OCI-LY7 (cell line): ENCODE results near the gene OR2B2. TPM values are rescaled to one million over a fixed set of nuclear protein-coding genes. Genes with fewer than 3 reads are reported as not detected.

Experiments used
- BruUV-seq: library from RNA; stranded (reverse); fragments of 400-500 nt; replicated peaks from 2 replicates; lab custom pipeline; 2021; lab: Mats Ljungman, UMichigan
- CTCF ChIA-PET: fragments of 300-600 bp; sonication (Branson Sonifier 250); formaldehyde crosslinking; loops from one replicate; lab custom pipeline; 2022; ENCODE audit warnings: antibody characterized with exemption; ENCODE audit not compliant: unreplicated experiment; lab: Charles Lee
- POLR2A ChIA-PET: fragments of 300-600 bp; sonication (Branson Sonifier 250); formaldehyde crosslinking; loops from one replicate; lab custom pipeline; 2022; ENCODE audit warnings: antibody characterized with exemption; lab: Charles Lee
- DNase-seq: peaks from one replicate; pipeline ENCODE4 v3.0.0-alpha.2; 2015; ENCODE audit warnings: low spot score
- H2AFZ ChIP-seq: fragments of 200-600 bp; sonication (generic), shearing (Covaris generic); 2 replicates; pipeline ENCODE4 v1.6.1; 2014; ENCODE audit warnings: mild to moderate bottlenecking, antibody characterized with exemption, low read length, moderate library complexity
- H3K27ac ChIP-seq: fragments of 200-600 bp; sonication (generic); 2 replicates; pipeline ENCODE4 v1.5.1; 2014; ENCODE audit warnings: mixed run types, low read depth, mild to moderate bottlenecking, moderate library complexity, low read length, inconsistent platforms; ENCODE audit not compliant: poor library complexity, severe bottlenecking
- H3K36me3 ChIP-seq: fragments of 200-600 bp; sonication (generic); 2 replicates; pipeline ENCODE4 v1.6.1; 2014; ENCODE audit warnings: mild to moderate bottlenecking, antibody characterized with exemption, low read length, moderate library complexity, mixed read lengths; ENCODE audit not compliant: insufficient read depth
- H3K4me1 ChIP-seq: fragments of 200-600 bp; sonication (generic); 2 replicates; pipeline ENCODE4 v1.5.1; 2014; ENCODE audit warnings: mild to moderate bottlenecking, low read length; ENCODE audit not compliant: insufficient read depth, poor library complexity, severe bottlenecking
- H3K4me2 ChIP-seq: fragments of 200-600 bp; sonication (generic); 2 replicates; pipeline ENCODE4 v1.6.1; 2014; ENCODE audit warnings: mild to moderate bottlenecking, low read length
- H3K4me3 ChIP-seq: fragments of 200-600 bp; sonication (generic); 2 replicates; pipeline ENCODE4 v1.5.1; 2014; ENCODE audit warnings: mild to moderate bottlenecking, low read depth, low read length; ENCODE audit not compliant: poor library complexity, severe bottlenecking
- H3K79me2 ChIP-seq: fragments of 200-600 bp; sonication (generic); 2 replicates; pipeline ENCODE4 v1.6.1; 2016; ENCODE audit warnings: low read depth, mild to moderate bottlenecking, low read length, moderate library complexity, mixed read lengths; ENCODE audit not compliant: insufficient read depth
- H3K9me2 ChIP-seq: fragments of 200-600 bp; sonication (generic); 2 replicates; pipeline ENCODE4 v1.6.1; 2016; ENCODE audit warnings: mild to moderate bottlenecking, low read length, mixed read lengths; ENCODE audit not compliant: insufficient read depth
- H3K9me3 ChIP-seq: fragments of 200-600 bp; sonication (generic); 2 replicates; pipeline ENCODE4 v1.6.1; 2014; ENCODE audit warnings: mild to moderate bottlenecking, mixed run types, low read length, mixed read lengths
- H4K20me1 ChIP-seq: fragments of 200-600 bp; sonication (generic); 2 replicates; pipeline ENCODE4 v1.6.1; 2014; ENCODE audit warnings: mild to moderate bottlenecking, antibody characterized with exemption, low read length, moderate library complexity, mixed read lengths; ENCODE audit not compliant: insufficient read depth
- EZH2phosphoT487 ChIP-seq: fragments of 200-600 bp; sonication (generic); IDR thresholded peaks from 2 replicates; pipeline ENCODE4 v1.6.1; 2018; ENCODE audit warnings: low read depth, borderline replicate concordance, mild to moderate bottlenecking, mixed run types, antibody characterized with exemption, low read length, moderate library complexity, mixed read lengths
- intact Hi-C: fragments of 100-400 bp; cut with micrococcal nuclease; formaldehyde crosslinking; loops from one replicate; pipeline ENCODE4 v1.10.0; 2022; ENCODE audit not compliant: unreplicated experiment
- total RNA-seq, 2 experiments: library from RNA; depleted of rRNA in 1 of 2; stranded (reverse); fragments of >200 nt in 1 of 2; shearing (Covaris generic) in 1 of 2; gene quantifications; 2 replicates each; pipeline ENCODE4 v1.2.3, GENCODE V29; 2014 to 2022
- TF ChIP-seq, protein P1 (sequence below): fragments of 200-600 bp; sonication (generic); conservative IDR thresholded peaks from 2 replicates; pipeline ENCODE4 v1.5.1; 2014; ENCODE audit warnings: mild to moderate bottlenecking, antibody characterized with exemption, low read length, moderate library complexity, mixed read lengths

The OR2B2 gene
- total RNA-seq, 2 experiments from 2014 or later: not detected

DNA sequence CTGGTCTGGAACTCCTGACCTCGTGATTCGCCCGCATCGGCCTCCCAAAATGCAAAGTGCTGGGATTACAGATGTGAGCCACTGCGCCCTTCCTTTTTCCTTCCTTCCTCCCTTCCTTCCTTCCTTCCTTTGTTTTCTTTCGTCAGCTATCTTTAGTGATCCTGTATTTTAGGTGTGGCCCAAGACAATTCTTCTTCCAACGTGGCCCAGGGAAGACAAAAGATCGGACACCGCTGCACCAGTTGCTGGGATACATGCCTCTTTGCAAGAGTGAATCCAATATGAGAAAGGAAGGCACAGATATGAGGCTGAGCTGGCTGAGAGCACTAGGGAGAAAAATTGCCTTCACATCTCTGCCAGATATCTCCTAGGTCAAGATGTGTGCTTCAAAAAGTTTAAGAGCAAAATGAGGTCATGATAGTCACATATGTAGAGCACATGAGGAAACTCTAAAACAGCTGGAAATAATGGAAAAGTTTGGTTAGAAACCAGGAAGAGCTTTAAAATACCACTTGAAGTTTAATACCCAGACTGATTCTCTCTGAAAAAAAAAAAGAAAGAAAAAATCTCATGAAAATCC is 41.8 kb downstream of the OR2B2 start:
- Histone ChIP-seq H3K4me1 (peaks cover 68% of the 10 kb centered on the region), H3K9me2 (no peaks in the 10 kb centered on the region), H3K27ac (peak overlapping the region; percentile 99), H3K79me2 (no peaks in the 10 kb centered on the region), H3K4me2 (peak overlapping the region; percentile 97), H3K9me3 (no peaks in the 10 kb centered on the region), H3K4me3 (peak overlapping the region; percentile 69), H4K20me1 (no peaks in the 10 kb centered on the region), H3K36me3 (no peaks in the 10 kb centered on the region), H2AFZ (no peak overlapping the region)
- no TSS peak for BruUV-seq
- POLR2A ChIA-PET: interaction anchor here (0.5 to 27.1 kb wide), 29 partner anchors 9 to 1844 kb away, joined by 3 to 1237 read pairs (median 10); a partner anchor contains a TSS
- CTCF ChIA-PET: interaction anchor here (0.7 to 0.9 kb wide), 2 partner anchors 19 to 63 kb away, joined by 3 read pairs; no protein-coding TSS in a partner anchor
- TF ChIP-seq EZH2phosphoT487: no peak
- TF ChIP-seq, protein P1, sequence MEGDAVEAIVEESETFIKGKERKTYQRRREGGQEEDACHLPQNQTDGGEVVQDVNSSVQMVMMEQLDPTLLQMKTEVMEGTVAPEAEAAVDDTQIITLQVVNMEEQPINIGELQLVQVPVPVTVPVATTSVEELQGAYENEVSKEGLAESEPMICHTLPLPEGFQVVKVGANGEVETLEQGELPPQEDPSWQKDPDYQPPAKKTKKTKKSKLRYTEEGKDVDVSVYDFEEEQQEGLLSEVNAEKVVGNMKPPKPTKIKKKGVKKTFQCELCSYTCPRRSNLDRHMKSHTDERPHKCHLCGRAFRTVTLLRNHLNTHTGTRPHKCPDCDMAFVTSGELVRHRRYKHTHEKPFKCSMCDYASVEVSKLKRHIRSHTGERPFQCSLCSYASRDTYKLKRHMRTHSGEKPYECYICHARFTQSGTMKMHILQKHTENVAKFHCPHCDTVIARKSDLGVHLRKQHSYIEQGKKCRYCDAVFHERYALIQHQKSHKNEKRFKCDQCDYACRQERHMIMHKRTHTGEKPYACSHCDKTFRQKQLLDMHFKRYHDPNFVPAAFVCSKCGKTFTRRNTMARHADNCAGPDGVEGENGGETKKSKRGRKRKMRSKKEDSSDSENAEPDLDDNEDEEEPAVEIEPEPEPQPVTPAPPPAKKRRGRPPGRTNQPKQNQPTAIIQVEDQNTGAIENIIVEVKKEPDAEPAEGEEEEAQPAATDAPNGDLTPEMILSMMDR: no peak
- DNase-seq: peak; percentile 59
- intact Hi-C loops: loop anchor here (2.0 to 5.0 kb wide), 2 partner anchors 1653 to 1670 kb away; a partner anchor contains a TSS

DNA sequence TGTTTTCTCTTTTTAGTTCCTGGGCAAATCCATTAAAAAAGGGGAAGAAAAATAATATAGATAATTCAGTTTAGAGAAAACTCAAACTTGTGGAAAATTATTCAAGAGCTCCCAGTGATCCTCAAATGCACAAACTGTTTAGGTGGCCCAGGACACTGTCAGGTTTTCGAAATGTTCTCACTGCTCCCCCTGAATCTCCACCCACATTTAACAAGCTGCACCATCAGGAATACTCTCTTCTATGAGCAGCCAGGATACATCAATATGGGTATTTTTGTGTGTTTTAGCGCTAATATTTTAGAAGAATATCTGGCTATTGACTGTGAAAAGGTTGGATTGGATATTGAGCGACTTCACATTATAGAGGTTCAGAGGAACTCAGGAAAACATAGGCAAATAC is 43.9 kb downstream of the OR2B2 start:
- peak overlapping the region; percentile 71 for H3K4me2 ChIP-seq
- intact Hi-C loops: loop anchor here (5.0 kb wide), 1 partner anchor 1711 kb away; a partner anchor contains a TSS

More for the DNA sequence above, 43.9 kb downstream of the OR2B2 start:
- H2AFZ ChIP-seq: peak overlapping the region; percentile 20; the same call in 1 of the 2 replicates
- no TSS peak for BruUV-seq
- ChIA-PET CTCF (no interaction called here), POLR2A (interaction anchor here (0.8 to 27.1 kb wide), 23 partner anchors 10 to 1842 kb away, joined by 3 to 1237 read pairs (median 15); a partner anchor contains a TSS)
- peak overlapping the region; percentile 99 for H3K27ac ChIP-seq
- no peak for TF ChIP-seq EZH2phosphoT487
- TF ChIP-seq, protein P1: no peak
- H3K79me2 ChIP-seq: peaks cover 5% of the 10 kb centered on the region; the same call in 1 of the 2 replicates
- DNase-seq: peak; percentile 43
- peak overlapping the region; percentile 67 for H3K4me3 ChIP-seq
- no peaks in the 10 kb centered on the region for H3K9me3 ChIP-seq
- H3K9me2 ChIP-seq: no peaks in the 10 kb centered on the region
- H4K20me1 ChIP-seq: no peaks in the 10 kb centered on the region
- no peaks in the 10 kb centered on the region for H3K36me3 ChIP-seq
- H3K4me1 ChIP-seq: peaks cover 56% of the 10 kb centered on the region
